Uterus (tissue), 2 donors: Measurements from ENCODE around the gene ALDH1A3.

Source experiments
- CTCF ChIP-seq, 4 experiments: fragments of 200-600 bp in 2 of 4; fragments of 450-650 bp in 2 of 4; sonication (generic) in 2 of 4; IDR thresholded peaks; one replicate each; pipeline ENCODE4 v1.5.1; 2016 to 2019; ENCODE audit warnings: antibody characterized with exemption in 4 of 4, mild to moderate bottlenecking in 2 of 4, moderate library complexity in 1 of 4
- POLR2A ChIP-seq, 2 donors: fragments of 450-650 bp; IDR thresholded peaks; one replicate each; pipeline ENCODE4 v1.6.1; 2016; ENCODE audit warnings: antibody characterized with exemption in 2 of 2, mild to moderate bottlenecking in 1 of 2, moderate library complexity in 1 of 2

GRCh38 chr15:100852630-100853029 is 27.0 kb upstream of the ALDH1A3 start:
- TF ChIP-seq POLR2A (IDR thresholded peaks at IDR 0.05): no peak
- no peak for TF ChIP-seq CTCF (IDR thresholded peaks at IDR 0.05)
